Measurements from ENCODE around the gene PRSS53. TPM values are rescaled to one million over a fixed set of nuclear protein-coding genes. Genes with fewer than 3 reads are reported as not detected.
A peak's percentile ranks its signal among the peaks of the same experiment; 100 is the strongest.

Gene PRSS53
- total and polyA plus RNA-seq, 7 experiments from 2014 or later = 0.46 to 7.2 (median 6.0) TPM

DNA sequence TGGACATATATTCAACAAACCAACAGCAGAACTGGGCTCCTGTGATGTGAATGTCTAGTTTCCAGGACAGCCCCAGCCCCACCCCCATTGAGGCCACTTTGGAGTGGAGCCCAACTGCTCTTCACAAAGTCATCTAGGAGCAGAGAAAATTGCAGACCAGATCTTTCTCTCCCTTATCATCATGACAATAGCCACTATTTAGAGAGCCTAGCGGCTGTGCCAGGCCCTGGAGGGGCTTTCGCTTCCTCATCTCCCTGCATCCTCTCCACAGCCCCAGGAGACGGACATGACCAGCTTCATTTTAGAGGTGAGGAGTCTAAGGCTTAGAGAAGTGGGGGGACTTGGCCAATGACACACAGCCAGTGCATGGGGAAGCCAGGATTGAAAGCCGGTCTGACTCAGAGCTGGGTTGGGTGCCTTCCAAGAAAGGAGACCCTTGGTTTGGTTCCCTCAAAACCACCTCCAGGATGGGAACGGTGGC is 45.4 kb upstream of the PRSS53 start:
- Mint-ChIP-seq H3K4me3 (no peak overlapping the region), H3K36me3 (peaks cover 0 to 6% (median 1%) of the 10 kb centered on the region in 5 donors), H3K4me1 (peaks cover 0 to 7% (median under 1%) of the 10 kb centered on the region in 7 donors), H3K9me3 (no peaks in the 10 kb centered on the region), H3K27ac (peak overlapping the region in 4 of 9 donors; percentile 38 to 73 (median 50)), H3K27me3 (no peaks in the 10 kb centered on the region)
- ChIA-PET POLR2A (no interaction called here), CTCF (no interaction called here)
- Histone ChIP-seq H3K9me3 (ENCODE audit: control insufficient read depth in 2 of 3, low read length in 3 of 3) (no peaks in the 10 kb centered on the region), H3K4me1 (ENCODE audit: control insufficient read depth in 2 of 2, insufficient read depth in 2 of 2, low read length in 2 of 2) (no peaks in the 10 kb centered on the region), H3K27me3 (ENCODE audit: control insufficient read depth in 2 of 2, insufficient read depth in 2 of 2, low read length in 2 of 2) (no peaks in the 10 kb centered on the region), H3K4me3 (ENCODE audit: low read length) (no peak overlapping the region), H3K27ac (ENCODE audit: low read depth, low read length) (no peak overlapping the region), H3K36me3 (ENCODE audit: control insufficient read depth in 2 of 3, insufficient read depth in 3 of 3, low read length in 3 of 3) (peaks cover 0 to 46% (median 0%) of the 10 kb centered on the region in 3 experiments)
- ATAC-seq = peak; percentile 63
- DNase-seq = no peak
- intact Hi-C loops (cut with micrococcal nuclease) = no loop called here

DNA sequence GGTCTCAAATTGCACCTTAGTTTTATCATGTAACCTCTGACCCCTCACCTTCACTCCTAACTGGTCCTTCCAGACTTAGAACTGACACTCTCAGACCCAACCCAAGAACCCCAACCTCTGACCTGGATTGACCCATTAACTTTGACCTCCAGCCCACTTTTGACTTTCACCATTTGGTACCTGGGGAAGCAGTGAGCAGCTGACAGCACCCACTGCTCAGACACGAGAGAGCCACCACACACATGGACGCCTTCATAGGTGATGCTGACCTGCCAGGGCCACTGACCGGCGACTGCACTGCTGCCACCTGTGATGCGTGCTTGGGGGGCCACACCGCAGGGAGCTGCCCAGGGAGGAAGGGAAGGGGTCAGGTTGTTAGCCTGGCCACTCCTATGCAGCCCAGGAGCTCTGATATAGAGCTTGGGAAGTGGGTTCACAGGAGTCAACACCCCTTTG is 44.3 kb upstream of the PRSS53 start:
- H3K9me3 Mint-ChIP-seq = no peaks in the 10 kb centered on the region
- POLR2A ChIA-PET = no interaction called here
- DNase-seq (no peak), ATAC-seq (no peak)
- peaks cover 0 to 57% (median 5%) of the 10 kb centered on the region in 3 experiments for H3K36me3 ChIP-seq (ENCODE audit: control insufficient read depth in 2 of 3, insufficient read depth in 3 of 3, low read length in 3 of 3)
- CTCF ChIA-PET = interaction anchor here (0.6 kb wide), 1 partner anchor 246 kb away, joined by 3 read pairs; no protein-coding TSS in a partner anchor
- no peak overlapping the region for H3K27ac ChIP-seq (ENCODE audit: low read depth, low read length)
- H3K4me3 ChIP-seq (ENCODE audit: low read length) = no peak overlapping the region
- H3K36me3 Mint-ChIP-seq = peaks cover 0 to 6% (median 1%) of the 10 kb centered on the region in 5 donors
- H3K27me3 ChIP-seq (ENCODE audit: control insufficient read depth in 2 of 2, insufficient read depth in 2 of 2, low read length in 2 of 2) = no peaks in the 10 kb centered on the region
- H3K27me3 Mint-ChIP-seq = no peaks in the 10 kb centered on the region
- intact Hi-C loops (cut with micrococcal nuclease) = no loop called here
- H3K4me1 ChIP-seq (ENCODE audit: control insufficient read depth in 2 of 2, insufficient read depth in 2 of 2, low read length in 2 of 2) = no peaks in the 10 kb centered on the region
- H3K9me3 ChIP-seq (ENCODE audit: control insufficient read depth in 2 of 3, low read length in 3 of 3) = no peaks in the 10 kb centered on the region
- H3K4me3 Mint-ChIP-seq = no peak overlapping the region
- peak overlapping the region in 4 of 9 donors; percentile 9 to 73 (median 34) for H3K27ac Mint-ChIP-seq
- peaks cover 0 to 10% (median 7%) of the 10 kb centered on the region in 7 donors for H3K4me1 Mint-ChIP-seq

DNA sequence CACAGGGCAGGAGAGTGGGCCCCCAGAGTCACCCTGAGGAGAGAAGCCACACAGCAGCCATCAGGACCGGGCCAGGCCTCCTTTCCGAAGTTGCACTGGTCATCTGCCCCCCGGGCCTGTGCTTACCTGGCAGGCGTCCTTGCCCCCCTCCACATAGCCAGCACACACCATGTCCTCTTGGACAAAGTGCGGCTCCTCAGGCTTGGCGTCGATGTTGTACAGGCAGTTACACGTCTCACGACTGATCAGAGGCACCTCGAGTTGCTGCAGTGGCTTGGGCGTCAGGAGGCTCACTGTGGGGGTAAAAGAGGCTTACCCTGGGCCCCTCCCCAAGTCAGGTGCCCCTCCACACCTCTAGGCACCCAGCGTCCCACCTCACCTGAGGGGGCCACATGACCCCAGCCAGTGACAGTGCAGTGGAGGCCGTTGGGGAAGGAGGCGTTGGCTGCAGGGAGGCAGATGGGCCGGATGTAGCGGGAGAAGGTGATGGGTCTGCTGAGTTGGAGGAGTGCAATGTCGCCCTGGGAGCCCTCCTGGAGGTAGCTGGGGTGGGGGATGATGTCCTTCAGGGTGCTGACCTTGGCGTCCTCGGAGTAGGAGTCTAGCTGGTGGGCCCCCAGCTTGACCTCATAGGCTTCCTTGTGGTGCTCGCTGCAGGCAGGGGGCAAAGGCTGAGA is 43.7 kb upstream of the PRSS53 start:
- no peaks in the 10 kb centered on the region for H3K9me3 Mint-ChIP-seq
- intact Hi-C loops (cut with micrococcal nuclease) = no loop called here
- peaks cover 0 to 10% (median 4%) of the 10 kb centered on the region in 5 donors for H3K36me3 Mint-ChIP-seq
- H3K4me1 Mint-ChIP-seq = peaks cover 3 to 14% (median 9%) of the 10 kb centered on the region in 7 donors
- ATAC-seq (no peak), DNase-seq (no peak)
- H3K27ac Mint-ChIP-seq = no peak overlapping the region
- H3K36me3 ChIP-seq (ENCODE audit: control insufficient read depth in 2 of 3, insufficient read depth in 3 of 3, low read length in 3 of 3) = peaks cover 5 to 63% (median 6%) of the 10 kb centered on the region in 3 experiments
- no peaks in the 10 kb centered on the region for H3K4me1 ChIP-seq (ENCODE audit: control insufficient read depth in 2 of 2, insufficient read depth in 2 of 2, low read length in 2 of 2)
- H3K9me3 ChIP-seq (ENCODE audit: control insufficient read depth in 2 of 3, low read length in 3 of 3) = no peaks in the 10 kb centered on the region
- H3K27ac ChIP-seq (ENCODE audit: low read depth, low read length) = no peak overlapping the region
- no peak overlapping the region for H3K4me3 ChIP-seq (ENCODE audit: low read length)
- no peak overlapping the region for H3K4me3 Mint-ChIP-seq
- H3K27me3 ChIP-seq (ENCODE audit: control insufficient read depth in 2 of 2, insufficient read depth in 2 of 2, low read length in 2 of 2) = no peaks in the 10 kb centered on the region
- no peaks in the 10 kb centered on the region for H3K27me3 Mint-ChIP-seq
- POLR2A ChIA-PET = no interaction called here
- CTCF ChIA-PET = interaction anchor here (1.1 kb wide), 1 partner anchor 21 kb away, joined by 3 read pairs; no protein-coding TSS in a partner anchor

DNA sequence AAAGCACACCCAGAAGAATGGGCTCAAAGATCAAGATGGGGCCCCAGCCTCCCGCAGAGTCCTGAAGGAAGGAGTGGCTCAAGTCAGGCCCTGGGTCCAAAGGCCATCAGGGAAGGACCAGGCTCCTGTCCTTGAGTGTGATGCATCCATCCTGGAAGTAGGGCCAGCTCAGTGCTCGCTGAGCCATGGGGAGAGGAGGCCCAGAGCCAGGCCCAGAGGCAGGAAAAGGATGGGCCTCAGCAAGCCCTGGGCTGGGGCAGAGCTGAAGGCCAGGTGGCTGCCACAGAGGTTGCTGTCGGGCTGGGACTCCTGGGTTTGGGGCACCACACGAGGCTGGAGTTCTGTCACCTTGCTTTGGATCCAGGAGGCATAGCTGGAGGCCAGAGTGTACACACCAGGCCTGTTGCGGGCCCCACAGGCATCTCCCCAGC is 43.1 kb upstream of the PRSS53 start:
- ChIA-PET POLR2A (interaction anchor here (0.7 to 1.9 kb wide), 2 partner anchors 10 to 71 kb away, joined by 3 to 8 read pairs; partner anchors contain the start of gene PYCARD), CTCF (interaction anchor here (1.1 kb wide), 1 partner anchor 20 kb away, joined by 3 read pairs; no protein-coding TSS in a partner anchor)
- ATAC-seq = no peak
- Mint-ChIP-seq H3K4me1 (peaks cover 3 to 14% (median 9%) of the 10 kb centered on the region in 7 donors), H3K27ac (no peak overlapping the region), H3K27me3 (no peaks in the 10 kb centered on the region), H3K4me3 (no peak overlapping the region), H3K36me3 (peaks cover 0 to 10% (median 4%) of the 10 kb centered on the region in 5 donors), H3K9me3 (no peaks in the 10 kb centered on the region)
- peaks cover 5 to 69% (median 8%) of the 10 kb centered on the region in 3 experiments for H3K36me3 ChIP-seq (ENCODE audit: control insufficient read depth in 2 of 3, insufficient read depth in 3 of 3, low read length in 3 of 3)
- DNase-seq = no peak
- no peaks in the 10 kb centered on the region for H3K4me1 ChIP-seq (ENCODE audit: control insufficient read depth in 2 of 2, insufficient read depth in 2 of 2, low read length in 2 of 2)
- no peak overlapping the region for H3K27ac ChIP-seq (ENCODE audit: low read depth, low read length)
- no peaks in the 10 kb centered on the region for H3K9me3 ChIP-seq (ENCODE audit: control insufficient read depth in 2 of 3, low read length in 3 of 3)
- H3K27me3 ChIP-seq (ENCODE audit: control insufficient read depth in 2 of 2, insufficient read depth in 2 of 2, low read length in 2 of 2) = no peaks in the 10 kb centered on the region
- no peak overlapping the region for H3K4me3 ChIP-seq (ENCODE audit: low read length)
- intact Hi-C loops (cut with micrococcal nuclease) = no loop called here

DNA sequence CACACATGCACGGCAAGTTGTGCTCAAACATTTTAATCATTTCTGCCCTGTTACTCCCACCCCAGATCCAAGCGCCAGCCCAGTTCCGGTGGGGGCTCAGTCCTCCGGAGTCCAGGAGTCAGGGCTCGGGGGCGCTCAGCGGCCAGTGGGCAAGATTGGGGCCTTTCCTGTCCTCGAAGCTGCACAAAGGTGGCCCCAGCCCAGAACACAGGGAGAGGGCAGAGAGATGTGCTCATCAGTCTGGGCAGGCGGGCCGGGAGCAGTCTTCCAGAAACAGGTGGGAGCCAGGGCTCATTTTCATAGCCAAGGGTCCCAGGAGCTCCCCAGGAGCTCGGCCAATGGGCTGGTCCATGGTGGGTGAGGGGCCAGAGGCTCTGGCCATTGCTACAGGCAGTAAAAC is 42.7 kb upstream of the PRSS53 start:
- Histone ChIP-seq H3K9me3 (ENCODE audit: control insufficient read depth in 2 of 3, low read length in 3 of 3) (no peaks in the 10 kb centered on the region), H3K27ac (ENCODE audit: low read depth, low read length) (no peak overlapping the region), H3K4me1 (ENCODE audit: control insufficient read depth in 2 of 2, insufficient read depth in 2 of 2, low read length in 2 of 2) (no peaks in the 10 kb centered on the region), H3K4me3 (ENCODE audit: low read length) (no peak overlapping the region), H3K27me3 (ENCODE audit: control insufficient read depth in 2 of 2, insufficient read depth in 2 of 2, low read length in 2 of 2) (no peaks in the 10 kb centered on the region), H3K36me3 (ENCODE audit: control insufficient read depth in 2 of 3, insufficient read depth in 3 of 3, low read length in 3 of 3) (peaks cover 5 to 70% (median 8%) of the 10 kb centered on the region in 3 experiments)
- POLR2A ChIA-PET = interaction anchor here (0.7 to 1.9 kb wide), 2 partner anchors 10 to 71 kb away, joined by 3 to 8 read pairs; partner anchors contain the start of gene PYCARD
- ATAC-seq (no peak), DNase-seq (no peak)
- peaks cover 3 to 15% (median 9%) of the 10 kb centered on the region in 7 donors for H3K4me1 Mint-ChIP-seq
- H3K27me3 Mint-ChIP-seq = no peaks in the 10 kb centered on the region
- intact Hi-C loops (cut with micrococcal nuclease) = no loop called here
- H3K9me3 Mint-ChIP-seq = no peaks in the 10 kb centered on the region
- H3K27ac Mint-ChIP-seq = no peak overlapping the region
- H3K36me3 Mint-ChIP-seq = peaks cover 0 to 11% (median 4%) of the 10 kb centered on the region in 5 donors
- H3K4me3 Mint-ChIP-seq = no peak overlapping the region
- CTCF ChIA-PET = interaction anchor here (1.1 kb wide), 1 partner anchor 20 kb away, joined by 3 read pairs; no protein-coding TSS in a partner anchor

DNA sequence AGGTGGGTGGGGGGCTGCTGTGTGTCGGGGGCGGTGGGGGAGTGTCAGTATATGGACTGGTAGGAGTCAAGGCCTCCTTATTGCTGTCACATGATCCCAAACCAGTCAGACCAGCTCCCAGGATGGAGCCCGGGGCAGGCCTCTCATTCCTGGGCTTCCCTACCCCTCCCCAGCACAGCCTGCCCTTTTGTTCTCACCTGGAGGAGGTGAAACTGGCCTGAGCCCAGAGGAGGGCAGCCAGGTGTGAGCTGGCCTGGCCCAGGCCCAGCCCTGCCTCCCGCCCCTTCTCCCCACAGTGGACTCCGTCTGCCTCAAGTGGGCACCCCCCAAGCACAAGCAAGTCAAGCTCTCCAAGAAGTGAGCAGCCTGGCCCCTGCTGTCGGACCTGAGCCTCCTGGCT is 42.2 kb upstream of the PRSS53 start:
- H3K4me3 Mint-ChIP-seq = no peak overlapping the region
- Histone ChIP-seq H3K27me3 (ENCODE audit: control insufficient read depth in 2 of 2, insufficient read depth in 2 of 2, low read length in 2 of 2) (no peaks in the 10 kb centered on the region), H3K4me1 (ENCODE audit: control insufficient read depth in 2 of 2, insufficient read depth in 2 of 2, low read length in 2 of 2) (no peaks in the 10 kb centered on the region), H3K36me3 (ENCODE audit: control insufficient read depth in 2 of 3, insufficient read depth in 3 of 3, low read length in 3 of 3) (peaks cover 5 to 74% (median 9%) of the 10 kb centered on the region in 3 experiments), H3K4me3 (ENCODE audit: low read length) (no peak overlapping the region), H3K9me3 (ENCODE audit: control insufficient read depth in 2 of 3, low read length in 3 of 3) (no peaks in the 10 kb centered on the region), H3K27ac (ENCODE audit: low read depth, low read length) (no peak overlapping the region)
- POLR2A ChIA-PET = interaction anchor here (1.9 kb wide), 1 partner anchor 11 kb away, joined by 8 read pairs; no protein-coding TSS in a partner anchor
- intact Hi-C loops (cut with micrococcal nuclease) = no loop called here
- peaks cover 3 to 20% (median 11%) of the 10 kb centered on the region in 7 donors for H3K4me1 Mint-ChIP-seq
- H3K9me3 Mint-ChIP-seq = no peaks in the 10 kb centered on the region
- peaks cover 0 to 16% (median 4%) of the 10 kb centered on the region in 5 donors for H3K36me3 Mint-ChIP-seq
- no peak for DNase-seq
- ATAC-seq = no peak
- H3K27me3 Mint-ChIP-seq = no peaks in the 10 kb centered on the region
- H3K27ac Mint-ChIP-seq = no peak overlapping the region
- CTCF ChIA-PET = no interaction called here

Measured in naive thymus-derived CD4-positive, alpha-beta T cell (primary cell).